Ishikawa (cell line): ENCODE measurements around the gene NOL4L.

ENCODE experiments used
- EP300 ChIP-seq: IDR thresholded peaks from 2 replicates; pipeline ENCODE4 v1.6.1; 2012; ENCODE audit warnings: borderline replicate concordance
- FOXM1 ChIP-seq: IDR thresholded peaks from 2 replicates; pipeline ENCODE4 v1.6.1; 2012; ENCODE audit warnings: low read depth, borderline replicate concordance
- RAD21 ChIP-seq: IDR thresholded peaks from 2 replicates; pipeline ENCODE4 v1.6.1; 2012; ENCODE audit warnings: low read depth
- TAF1 ChIP-seq: IDR thresholded peaks from 2 replicates; pipeline ENCODE4 v1.6.1; 2012; ENCODE audit warnings: low read depth, mild to moderate bottlenecking
- TEAD4 ChIP-seq: IDR thresholded peaks from 2 replicates; pipeline ENCODE4 v1.6.1; 2012
- USF1 ChIP-seq: IDR thresholded peaks from 2 replicates; pipeline ENCODE4 v1.6.1; 2012
- YY1 ChIP-seq: IDR thresholded peaks from 2 replicates; pipeline ENCODE4 v1.6.1; 2012; ENCODE audit warnings: low read depth
- ZBTB7A ChIP-seq: IDR thresholded peaks from 2 replicates; pipeline ENCODE4 v1.6.1; 2012; ENCODE audit warnings: low read depth

- TF ChIP-seq RAD21 (no peak), FOXM1 (no peak), YY1 (no peak), EP300 (no peak), TEAD4 (no peak), USF1 (no peak), ZBTB7A (no peak), TAF1 (no peak)
Measured at GRCh38 chr20:32621071-32621890, 36.1 kb upstream of the NOL4L start.
